Measurements from ENCODE around the gene DHRSX. TPM values are rescaled to one million over a fixed set of nuclear protein-coding genes. Genes with fewer than 3 reads are reported as not detected.

DHRSX gene
- total RNA-seq, 2 donors from 2014 or later, result 19.9 to 21.9 TPM

DNA sequence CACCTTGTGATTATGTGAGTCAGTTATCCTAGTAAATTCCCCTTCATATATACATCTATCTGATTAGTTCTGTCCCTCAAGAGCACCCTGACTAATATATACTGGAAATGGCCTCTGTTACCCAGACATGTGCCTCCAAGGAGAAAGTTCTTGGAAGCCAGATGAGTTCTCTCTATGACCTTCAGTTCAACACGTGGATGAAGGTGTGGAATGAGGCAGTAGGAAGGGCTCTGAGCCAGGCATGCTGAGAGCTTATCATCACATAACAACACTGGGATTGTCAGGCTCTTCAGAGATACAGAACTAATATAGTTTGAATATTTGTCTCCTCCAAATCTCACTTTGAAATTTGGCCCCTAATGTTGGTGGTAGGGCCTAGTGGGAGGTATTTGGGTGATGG, 44.4 kb upstream of the DHRSX start:
- no peaks in the 10 kb centered on the region for H3K9me3 ChIP-seq
- no peak for DNase-seq (ENCODE audit: low spot score)
- no peaks in the 10 kb centered on the region for H3K4me1 ChIP-seq
- H3K27me3 ChIP-seq, result no peaks in the 10 kb centered on the region
- H3K4me3 ChIP-seq, result no peak overlapping the region
- no peak overlapping the region for H3K27ac ChIP-seq
- H3K36me3 ChIP-seq, result no peaks in the 10 kb centered on the region
- TF ChIP-seq, protein P1, sequence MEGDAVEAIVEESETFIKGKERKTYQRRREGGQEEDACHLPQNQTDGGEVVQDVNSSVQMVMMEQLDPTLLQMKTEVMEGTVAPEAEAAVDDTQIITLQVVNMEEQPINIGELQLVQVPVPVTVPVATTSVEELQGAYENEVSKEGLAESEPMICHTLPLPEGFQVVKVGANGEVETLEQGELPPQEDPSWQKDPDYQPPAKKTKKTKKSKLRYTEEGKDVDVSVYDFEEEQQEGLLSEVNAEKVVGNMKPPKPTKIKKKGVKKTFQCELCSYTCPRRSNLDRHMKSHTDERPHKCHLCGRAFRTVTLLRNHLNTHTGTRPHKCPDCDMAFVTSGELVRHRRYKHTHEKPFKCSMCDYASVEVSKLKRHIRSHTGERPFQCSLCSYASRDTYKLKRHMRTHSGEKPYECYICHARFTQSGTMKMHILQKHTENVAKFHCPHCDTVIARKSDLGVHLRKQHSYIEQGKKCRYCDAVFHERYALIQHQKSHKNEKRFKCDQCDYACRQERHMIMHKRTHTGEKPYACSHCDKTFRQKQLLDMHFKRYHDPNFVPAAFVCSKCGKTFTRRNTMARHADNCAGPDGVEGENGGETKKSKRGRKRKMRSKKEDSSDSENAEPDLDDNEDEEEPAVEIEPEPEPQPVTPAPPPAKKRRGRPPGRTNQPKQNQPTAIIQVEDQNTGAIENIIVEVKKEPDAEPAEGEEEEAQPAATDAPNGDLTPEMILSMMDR (IDR thresholded peaks at IDR 0.05), result no peak

DNA sequence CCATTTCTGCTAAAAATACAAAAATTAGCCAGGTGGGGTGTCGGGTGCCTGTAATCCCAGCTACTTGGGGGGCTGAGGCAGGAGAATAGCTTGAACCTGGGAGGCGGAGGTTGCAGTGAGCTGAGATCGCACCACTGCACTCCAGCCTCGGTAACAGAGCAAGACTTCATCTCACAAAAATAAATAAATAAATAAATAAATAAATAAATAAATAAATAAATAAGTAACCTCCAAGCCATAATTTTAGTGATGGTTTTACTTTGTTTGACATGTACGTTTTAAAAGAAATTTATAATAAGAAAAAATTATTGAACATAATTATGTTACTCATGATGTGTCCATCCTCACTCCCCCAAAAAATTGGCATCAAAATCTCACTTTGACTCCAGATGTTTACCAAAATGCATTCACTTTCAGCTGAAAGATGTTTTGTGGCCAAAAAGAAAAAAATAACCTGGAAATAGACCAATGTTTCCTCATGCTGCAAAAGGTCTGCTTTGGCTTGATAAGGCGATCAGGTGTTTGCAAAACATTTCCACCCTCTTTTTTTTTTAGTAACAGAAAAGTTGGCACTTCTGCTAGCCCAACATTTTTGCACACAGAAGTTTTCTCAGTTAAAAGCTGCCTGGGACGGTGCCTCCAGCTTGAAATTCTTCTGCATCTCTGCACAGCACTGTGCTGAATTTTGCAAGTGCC, 42.2 kb upstream of the DHRSX start:
- Histone ChIP-seq H3K9me3 (no peaks in the 10 kb centered on the region), H3K27me3 (no peaks in the 10 kb centered on the region), H3K27ac (no peak overlapping the region), H3K4me3 (no peak overlapping the region), H3K36me3 (no peaks in the 10 kb centered on the region), H3K4me1 (no peaks in the 10 kb centered on the region)
- DNase-seq (ENCODE audit: low spot score), result no peak
- TF ChIP-seq, protein P1 (IDR thresholded peaks at IDR 0.05), result no peak

DNA sequence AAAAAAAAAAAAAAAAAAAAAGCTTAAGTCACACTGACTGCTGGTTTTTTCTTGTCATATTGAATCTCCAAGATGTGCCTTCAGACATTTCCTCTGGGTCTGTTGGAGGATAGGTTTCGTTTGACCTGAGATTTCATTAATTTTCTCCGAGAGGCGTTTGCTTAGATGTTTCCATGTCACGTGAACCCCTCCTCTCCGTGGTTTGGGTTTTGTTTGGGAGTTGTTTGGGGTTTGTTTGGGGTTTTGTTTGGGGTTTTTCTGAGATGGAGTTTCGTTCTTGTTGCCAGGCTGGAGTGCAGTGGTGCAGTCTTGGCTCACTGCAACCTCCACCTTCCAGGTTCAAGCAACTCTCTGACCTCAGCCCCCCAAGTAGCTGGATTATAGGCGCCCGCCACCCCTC, 40.8 kb upstream of the DHRSX start:
- H3K4me3 ChIP-seq, result no peak overlapping the region
- no peaks in the 10 kb centered on the region for H3K4me1 ChIP-seq
- TF ChIP-seq, protein P1 (IDR thresholded peaks at IDR 0.05), result no peak
- H3K27ac ChIP-seq, result no peak overlapping the region
- H3K27me3 ChIP-seq, result no peaks in the 10 kb centered on the region
- no peak for DNase-seq (ENCODE audit: low spot score)
- H3K36me3 ChIP-seq, result no peaks in the 10 kb centered on the region
- no peaks in the 10 kb centered on the region for H3K9me3 ChIP-seq

DNA sequence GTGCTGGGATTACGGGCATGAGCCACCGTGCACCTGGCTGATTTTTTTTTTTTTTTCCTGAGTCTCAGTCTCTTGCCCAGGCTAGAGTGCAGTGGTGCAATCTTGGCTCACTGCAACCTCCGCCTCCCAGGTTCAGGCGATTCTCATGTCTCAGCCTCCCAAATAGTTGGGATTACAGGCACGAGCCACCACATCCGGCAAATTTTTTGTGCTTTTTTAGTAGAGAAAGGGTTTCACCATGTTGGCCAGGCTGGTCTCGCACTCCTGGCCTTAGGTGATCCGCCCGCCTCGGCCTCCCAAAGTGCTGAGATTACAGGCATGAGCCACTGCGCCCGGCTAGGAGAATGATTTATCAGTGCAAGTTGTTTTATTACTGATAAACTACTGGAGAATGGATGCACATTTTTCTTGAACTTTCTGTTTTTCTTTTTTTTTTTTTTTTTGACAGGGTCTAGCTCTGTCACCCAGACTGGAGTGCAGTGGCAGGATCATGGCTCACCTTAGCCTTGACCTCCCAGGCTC, 39.7 kb upstream of the DHRSX start:
- TF ChIP-seq, protein P1 (IDR thresholded peaks at IDR 0.05), result no peak
- H3K9me3 ChIP-seq, result no peaks in the 10 kb centered on the region
- H3K4me1 ChIP-seq, result no peaks in the 10 kb centered on the region
- no peaks in the 10 kb centered on the region for H3K36me3 ChIP-seq
- H3K4me3 ChIP-seq, result no peak overlapping the region
- no peak for DNase-seq (ENCODE audit: low spot score)
- H3K27me3 ChIP-seq, result no peaks in the 10 kb centered on the region
- H3K27ac ChIP-seq, result no peak overlapping the region

DNA sequence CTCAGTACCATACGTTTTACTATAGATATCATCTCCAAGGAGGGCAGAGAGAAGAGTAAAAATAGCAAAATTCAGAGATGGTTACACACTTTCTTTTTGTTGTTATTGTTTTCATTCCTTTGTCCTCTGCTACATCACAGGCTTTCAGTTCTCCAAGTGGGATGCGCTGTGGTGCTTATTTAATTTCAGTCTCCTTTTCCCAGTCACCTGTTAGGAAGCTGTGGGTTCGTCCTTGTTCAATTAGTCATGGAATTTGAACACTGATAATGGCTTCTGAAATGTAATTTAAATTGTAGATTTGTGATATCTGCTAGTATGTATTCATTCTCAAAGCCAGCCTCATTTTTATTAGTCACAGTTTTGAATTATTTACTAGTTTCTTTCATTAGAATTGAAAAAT, 38.8 kb upstream of the DHRSX start:
- TF ChIP-seq, protein P1 (IDR thresholded peaks at IDR 0.05), result no peak

More for the DNA sequence above, 38.8 kb upstream of the DHRSX start:
- H3K9me3 ChIP-seq, result no peaks in the 10 kb centered on the region
- no peak for DNase-seq (ENCODE audit: low spot score)
- H3K4me3 ChIP-seq, result no peak overlapping the region
- no peaks in the 10 kb centered on the region for H3K4me1 ChIP-seq
- no peaks in the 10 kb centered on the region for H3K36me3 ChIP-seq
- H3K27ac ChIP-seq, result no peak overlapping the region
- H3K27me3 ChIP-seq, result no peaks in the 10 kb centered on the region

Measured in right atrium auricular region (tissue), 2 donors.